ENCODE data around the gene RSRP1. TPM values are rescaled to one million over a fixed set of nuclear protein-coding genes. Genes with fewer than 3 reads are reported as not detected.

The RSRP1 gene
- total RNA-seq, 1 donor from 2014 or later = 46.4 TPM

GRCh38 chr1:25219661-25220251 lies 27.5 kb downstream of the RSRP1 start:
- Histone ChIP-seq H3K4me3 (ENCODE audit: low read length in 3 of 3) (no peak overlapping the region), H3K27me3 (ENCODE audit: control insufficient read depth in 3 of 3, insufficient read depth in 3 of 3, low read length in 3 of 3) (no peaks in the 10 kb centered on the region), H3K9ac (ENCODE audit: low read depth in 1 of 3, low read length in 3 of 3) (no peak overlapping the region), H3K9me3 (ENCODE audit: control insufficient read depth in 3 of 3, low read length in 3 of 3) (no peaks in the 10 kb centered on the region), H3K27ac (ENCODE audit: low read depth, low read length) (no peak overlapping the region), H3K36me3 (ENCODE audit: control insufficient read depth in 3 of 3, insufficient read depth in 3 of 3, low read length in 3 of 3) (peaks cover 31 to 48% (median 43%) of the 10 kb centered on the region in 3 donors), H3K4me1 (ENCODE audit: control insufficient read depth in 3 of 3, insufficient read depth in 3 of 3, low read length in 3 of 3) (no peaks in the 10 kb centered on the region)

- H3K27ac ChIP-seq (ENCODE audit: low read depth, low read length) = no peak overlapping the region
- no peaks in the 10 kb centered on the region for H3K4me1 ChIP-seq (ENCODE audit: control insufficient read depth in 3 of 3, insufficient read depth in 3 of 3, low read length in 3 of 3)
- H3K4me3 ChIP-seq (ENCODE audit: low read length in 3 of 3) = no peak overlapping the region
- H3K9me3 ChIP-seq (ENCODE audit: control insufficient read depth in 3 of 3, low read length in 3 of 3) = no peaks in the 10 kb centered on the region
- H3K27me3 ChIP-seq (ENCODE audit: control insufficient read depth in 3 of 3, insufficient read depth in 3 of 3, low read length in 3 of 3) = no peaks in the 10 kb centered on the region
- H3K36me3 ChIP-seq (ENCODE audit: control insufficient read depth in 3 of 3, insufficient read depth in 3 of 3, low read length in 3 of 3) = peaks cover 17 to 28% (median 23%) of the 10 kb centered on the region in 3 donors
- no peak overlapping the region for H3K9ac ChIP-seq (ENCODE audit: low read depth in 1 of 3, low read length in 3 of 3)
Observed at GRCh38 chr1:25217598-25218232, 29.5 kb downstream of the RSRP1 start.

- Histone ChIP-seq H3K27me3 (ENCODE audit: control insufficient read depth in 3 of 3, insufficient read depth in 3 of 3, low read length in 3 of 3) (no peaks in the 10 kb centered on the region), H3K9ac (ENCODE audit: low read depth in 1 of 3, low read length in 3 of 3) (no peak overlapping the region), H3K9me3 (ENCODE audit: control insufficient read depth in 3 of 3, low read length in 3 of 3) (no peaks in the 10 kb centered on the region), H3K27ac (ENCODE audit: low read depth, low read length) (no peak overlapping the region), H3K36me3 (ENCODE audit: control insufficient read depth in 3 of 3, insufficient read depth in 3 of 3, low read length in 3 of 3) (peaks cover 12 to 22% (median 17%) of the 10 kb centered on the region in 3 donors), H3K4me1 (ENCODE audit: control insufficient read depth in 3 of 3, insufficient read depth in 3 of 3, low read length in 3 of 3) (no peaks in the 10 kb centered on the region), H3K4me3 (ENCODE audit: low read length in 3 of 3) (no peak overlapping the region)
Observed at GRCh38 chr1:25217015-25217414, 30.2 kb downstream of the RSRP1 start.

GRCh38 chr1:25216123-25216522 lies 31.1 kb downstream of the RSRP1 start:
- Histone ChIP-seq H3K9me3 (ENCODE audit: control insufficient read depth in 3 of 3, low read length in 3 of 3) (no peaks in the 10 kb centered on the region), H3K27me3 (ENCODE audit: control insufficient read depth in 3 of 3, insufficient read depth in 3 of 3, low read length in 3 of 3) (no peaks in the 10 kb centered on the region), H3K4me3 (ENCODE audit: low read length in 3 of 3) (no peak overlapping the region), H3K27ac (ENCODE audit: low read depth, low read length) (no peak overlapping the region), H3K9ac (ENCODE audit: low read depth in 1 of 3, low read length in 3 of 3) (no peak overlapping the region), H3K4me1 (ENCODE audit: control insufficient read depth in 3 of 3, insufficient read depth in 3 of 3, low read length in 3 of 3) (no peaks in the 10 kb centered on the region), H3K36me3 (ENCODE audit: control insufficient read depth in 3 of 3, insufficient read depth in 3 of 3, low read length in 3 of 3) (peaks cover 9 to 14% (median 10%) of the 10 kb centered on the region in 3 donors)

GRCh38 chr1:25212725-25213124 lies 34.5 kb downstream of the RSRP1 start:
- no peak overlapping the region for H3K9ac ChIP-seq (ENCODE audit: low read depth in 1 of 3, low read length in 3 of 3)
- no peaks in the 10 kb centered on the region for H3K9me3 ChIP-seq (ENCODE audit: control insufficient read depth in 3 of 3, low read length in 3 of 3)
- no peaks in the 10 kb centered on the region for H3K4me1 ChIP-seq (ENCODE audit: control insufficient read depth in 3 of 3, insufficient read depth in 3 of 3, low read length in 3 of 3)
- H3K36me3 ChIP-seq (ENCODE audit: control insufficient read depth in 3 of 3, insufficient read depth in 3 of 3, low read length in 3 of 3) = no peaks in the 10 kb centered on the region
- peaks cover 0 to 7% (median 0%) of the 10 kb centered on the region in 3 donors for H3K27me3 ChIP-seq (ENCODE audit: control insufficient read depth in 3 of 3, insufficient read depth in 3 of 3, low read length in 3 of 3)
- no peak overlapping the region for H3K4me3 ChIP-seq (ENCODE audit: low read length in 3 of 3)
- H3K27ac ChIP-seq (ENCODE audit: low read depth, low read length) = no peak overlapping the region

- Histone ChIP-seq H3K9ac (ENCODE audit: low read depth in 1 of 3, low read length in 3 of 3) (no peak overlapping the region), H3K9me3 (ENCODE audit: control insufficient read depth in 3 of 3, low read length in 3 of 3) (no peaks in the 10 kb centered on the region), H3K4me1 (ENCODE audit: control insufficient read depth in 3 of 3, insufficient read depth in 3 of 3, low read length in 3 of 3) (no peaks in the 10 kb centered on the region), H3K27ac (ENCODE audit: low read depth, low read length) (no peak overlapping the region), H3K36me3 (ENCODE audit: control insufficient read depth in 3 of 3, insufficient read depth in 3 of 3, low read length in 3 of 3) (no peaks in the 10 kb centered on the region), H3K4me3 (ENCODE audit: low read length in 3 of 3) (no peak overlapping the region), H3K27me3 (ENCODE audit: control insufficient read depth in 3 of 3, insufficient read depth in 3 of 3, low read length in 3 of 3) (peaks cover 0 to 10% (median 0%) of the 10 kb centered on the region in 3 donors)
Observed at GRCh38 chr1:25210728-25211127, 36.5 kb downstream of the RSRP1 start.

GRCh38 chr1:25209516-25209915 lies 37.7 kb downstream of the RSRP1 start:
- Histone ChIP-seq H3K4me3 (ENCODE audit: low read length in 3 of 3) (no peak overlapping the region), H3K9me3 (ENCODE audit: control insufficient read depth in 3 of 3, low read length in 3 of 3) (no peaks in the 10 kb centered on the region), H3K4me1 (ENCODE audit: control insufficient read depth in 3 of 3, insufficient read depth in 3 of 3, low read length in 3 of 3) (no peaks in the 10 kb centered on the region), H3K36me3 (ENCODE audit: control insufficient read depth in 3 of 3, insufficient read depth in 3 of 3, low read length in 3 of 3) (no peaks in the 10 kb centered on the region), H3K27ac (ENCODE audit: low read depth, low read length) (no peak overlapping the region), H3K27me3 (ENCODE audit: control insufficient read depth in 3 of 3, insufficient read depth in 3 of 3, low read length in 3 of 3) (peaks cover 0 to 12% (median 0%) of the 10 kb centered on the region in 3 donors), H3K9ac (ENCODE audit: low read depth in 1 of 3, low read length in 3 of 3) (no peak overlapping the region)

GRCh38 chr1:25208561-25209222 lies 38.6 kb downstream of the RSRP1 start:
- Histone ChIP-seq H3K4me1 (ENCODE audit: control insufficient read depth in 3 of 3, insufficient read depth in 3 of 3, low read length in 3 of 3) (no peaks in the 10 kb centered on the region), H3K27ac (ENCODE audit: low read depth, low read length) (no peak overlapping the region), H3K27me3 (ENCODE audit: control insufficient read depth in 3 of 3, insufficient read depth in 3 of 3, low read length in 3 of 3) (peaks cover 0 to 12% (median 0%) of the 10 kb centered on the region in 3 donors), H3K9me3 (ENCODE audit: control insufficient read depth in 3 of 3, low read length in 3 of 3) (no peaks in the 10 kb centered on the region), H3K9ac (ENCODE audit: low read depth in 1 of 3, low read length in 3 of 3) (no peak overlapping the region), H3K4me3 (ENCODE audit: low read length in 3 of 3) (no peak overlapping the region), H3K36me3 (ENCODE audit: control insufficient read depth in 3 of 3, insufficient read depth in 3 of 3, low read length in 3 of 3) (no peaks in the 10 kb centered on the region)

- Histone ChIP-seq H3K4me3 (ENCODE audit: low read length in 3 of 3) (no peak overlapping the region), H3K4me1 (ENCODE audit: control insufficient read depth in 3 of 3, insufficient read depth in 3 of 3, low read length in 3 of 3) (no peaks in the 10 kb centered on the region), H3K27me3 (ENCODE audit: control insufficient read depth in 3 of 3, insufficient read depth in 3 of 3, low read length in 3 of 3) (peaks cover 0 to 12% (median 0%) of the 10 kb centered on the region in 3 donors)
Observed at GRCh38 chr1:25208092-25208491, 39.2 kb downstream of the RSRP1 start.

GRCh38 chr1:25206201-25206600 lies 41.1 kb downstream of the RSRP1 start:
- Histone ChIP-seq H3K27me3 (ENCODE audit: control insufficient read depth in 3 of 3, insufficient read depth in 3 of 3, low read length in 3 of 3) (peaks cover 0 to 12% (median under 1%) of the 10 kb centered on the region in 3 donors), H3K9ac (ENCODE audit: low read depth in 1 of 3, low read length in 3 of 3) (no peak overlapping the region), H3K27ac (ENCODE audit: low read depth, low read length) (no peak overlapping the region), H3K36me3 (ENCODE audit: control insufficient read depth in 3 of 3, insufficient read depth in 3 of 3, low read length in 3 of 3) (no peaks in the 10 kb centered on the region), H3K4me1 (ENCODE audit: control insufficient read depth in 3 of 3, insufficient read depth in 3 of 3, low read length in 3 of 3) (peaks cover 0 to 1% (median 0%) of the 10 kb centered on the region in 3 donors), H3K9me3 (ENCODE audit: control insufficient read depth in 3 of 3, low read length in 3 of 3) (no peaks in the 10 kb centered on the region), H3K4me3 (ENCODE audit: low read length in 3 of 3) (no peak overlapping the region)

More at GRCh38 chr1:25208092-25208491, 39.2 kb downstream of the RSRP1 start:
- Histone ChIP-seq H3K36me3 (ENCODE audit: control insufficient read depth in 3 of 3, insufficient read depth in 3 of 3, low read length in 3 of 3) (no peaks in the 10 kb centered on the region), H3K9me3 (ENCODE audit: control insufficient read depth in 3 of 3, low read length in 3 of 3) (no peaks in the 10 kb centered on the region), H3K9ac (ENCODE audit: low read depth in 1 of 3, low read length in 3 of 3) (no peak overlapping the region), H3K27ac (ENCODE audit: low read depth, low read length) (no peak overlapping the region)
